ENCODE data around the gene CAPZB. TPM values are rescaled to one million over a fixed set of nuclear protein-coding genes. Genes with fewer than 3 reads are reported as not detected.
A peak's percentile ranks its signal among the peaks of the same experiment; 100 is the strongest.

Gene CAPZB
- total and polyA plus RNA-seq, 2 experiments from 2014 or later = 229 to 494 TPM

DNA sequence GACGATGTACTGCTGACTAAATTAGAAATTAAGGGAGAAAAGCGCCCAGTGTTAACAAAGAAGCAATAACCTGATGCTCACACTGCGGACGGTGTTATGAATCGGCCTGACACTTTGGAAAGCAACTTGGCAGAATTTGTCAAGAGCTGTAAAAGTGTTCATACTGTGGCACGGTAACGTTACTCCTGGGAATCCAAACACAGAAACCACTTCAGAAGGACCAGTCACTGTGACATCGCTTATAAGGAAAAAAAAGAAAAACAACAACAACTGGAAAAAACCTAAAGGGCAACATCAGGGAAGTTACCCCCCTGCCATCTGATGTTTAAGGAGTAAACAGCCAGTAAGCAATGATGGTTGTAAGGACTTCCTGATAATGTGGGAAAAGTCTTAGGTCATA, 27.7 kb downstream of the CAPZB start:
- Histone ChIP-seq H3K79me2 (ENCODE audit: insufficient read depth) (peaks cover 100% of the 10 kb centered on the region), H3F3A (ENCODE audit: insufficient read depth) (peaks cover 55% of the 10 kb centered on the region), H3K4me2 (ENCODE audit: unreplicated experiment) (no peak overlapping the region), H3K27me3 (replicated peaks; ENCODE audit: insufficient read depth) (no peaks in the 10 kb centered on the region), H2AFZ (no peak overlapping the region), H3K9me3 (ENCODE audit: low read depth) (no peaks in the 10 kb centered on the region), H3K27ac (peak overlapping the region; percentile 69), H3K36me3 (ENCODE audit: low read depth) (no peaks in the 10 kb centered on the region), H3K9ac (no peak overlapping the region), H3K9me2 (ENCODE audit: insufficient read depth) (no peaks in the 10 kb centered on the region), H4K20me1 (ENCODE audit: insufficient read depth) (peaks cover 8% of the 10 kb centered on the region; the same call in 1 of the 2 replicates), H3K4me3 (no peak overlapping the region), H3K4me1 (ENCODE audit: insufficient read depth) (peaks cover 74% of the 10 kb centered on the region)
- no peak for TF ChIP-seq EZH2 (IDR thresholded peaks at IDR 0.05; ENCODE audit: insufficient read depth, poor library complexity, severe bottlenecking)
- no peak for DNase-seq
- 65 to 69% methylated on average over 8 of the region's 8 CpGs for WGBS, 2 experiments (ENCODE audit: low coverage in 1 of 2, low lambda C conversion rate in 2 of 2, missing lambda C conversion rate in 2 of 2)
- in situ Hi-C loops (cut with MboI) = no loop called here

- no peak for TF ChIP-seq EZH2 (IDR thresholded peaks at IDR 0.05; ENCODE audit: insufficient read depth, poor library complexity, severe bottlenecking)
- no peak for TF ChIP-seq EZH2phosphoT487 (IDR thresholded peaks at IDR 0.05; ENCODE audit: insufficient read depth, low read depth)
- Histone ChIP-seq H3K27ac (peak overlapping the region; percentile 69), H3F3A (ENCODE audit: insufficient read depth) (peaks cover 55% of the 10 kb centered on the region), H2AFZ (no peak overlapping the region), H4K20me1 (ENCODE audit: insufficient read depth) (peaks cover 7% of the 10 kb centered on the region; the same call in 1 of the 2 replicates), H3K9ac (no peak overlapping the region), H3K4me1 (ENCODE audit: insufficient read depth) (peaks cover 78% of the 10 kb centered on the region), H3K9me2 (ENCODE audit: insufficient read depth) (no peaks in the 10 kb centered on the region), H3K36me3 (ENCODE audit: low read depth) (no peaks in the 10 kb centered on the region), H3K4me3 (no peak overlapping the region), H3K27me3 (replicated peaks; ENCODE audit: insufficient read depth) (no peaks in the 10 kb centered on the region), H3K79me2 (ENCODE audit: insufficient read depth) (peaks cover 97% of the 10 kb centered on the region), H3K4me2 (ENCODE audit: unreplicated experiment) (no peak overlapping the region), H3K9me3 (ENCODE audit: low read depth) (no peaks in the 10 kb centered on the region)
- no peak for DNase-seq
- in situ Hi-C loops (cut with MboI) = no loop called here
- 85 to 89% methylated on average over 9 of the region's 9 CpGs for WGBS, 2 experiments (ENCODE audit: low coverage in 1 of 2, low lambda C conversion rate in 2 of 2, missing lambda C conversion rate in 2 of 2)
Measured at GRCh38 chr1:19456968-19457441, 28.3 kb downstream of the CAPZB start.

DNA sequence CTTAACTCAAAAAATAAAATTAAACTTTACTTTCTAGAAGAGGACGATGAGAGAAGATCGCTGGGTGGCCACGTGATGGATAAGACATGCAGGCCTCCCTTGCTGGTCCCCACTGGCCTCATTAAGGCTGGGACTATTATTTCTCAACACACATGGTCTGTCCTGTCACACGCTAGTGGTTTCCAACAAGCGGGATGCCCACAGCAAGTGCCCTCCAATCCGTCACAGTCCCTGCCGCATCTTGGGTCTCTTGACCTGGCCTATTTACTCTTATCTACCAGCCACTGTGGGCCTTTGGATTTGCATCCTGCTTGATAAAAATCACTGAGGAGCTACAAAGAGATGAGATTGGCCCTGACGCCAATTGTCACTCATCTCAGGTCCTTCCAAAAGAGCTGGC, 30.0 kb downstream of the CAPZB start:
- H3F3A ChIP-seq (ENCODE audit: insufficient read depth) = peaks cover 71% of the 10 kb centered on the region
- no peaks in the 10 kb centered on the region; the same call in 1 of the 2 replicates for H4K20me1 ChIP-seq (ENCODE audit: insufficient read depth)
- H3K4me1 ChIP-seq (ENCODE audit: insufficient read depth) = peaks cover 89% of the 10 kb centered on the region
- no peaks in the 10 kb centered on the region for H3K9me3 ChIP-seq (ENCODE audit: low read depth)
- in situ Hi-C loops (cut with MboI) = no loop called here
- DNase-seq = no peak
- TF ChIP-seq EZH2phosphoT487 (IDR thresholded peaks at IDR 0.05; ENCODE audit: insufficient read depth, low read depth) (no peak), EZH2 (IDR thresholded peaks at IDR 0.05; ENCODE audit: insufficient read depth, poor library complexity, severe bottlenecking) (no peak)
- H3K4me3 ChIP-seq = no peak overlapping the region
- H3K27ac ChIP-seq = peak overlapping the region; percentile 95; the same call in 1 of the 2 replicates
- H2AFZ ChIP-seq = no peak overlapping the region
- peak overlapping the region; percentile 18 for H3K4me2 ChIP-seq (ENCODE audit: unreplicated experiment)
- H3K27me3 ChIP-seq (replicated peaks; ENCODE audit: insufficient read depth) = no peaks in the 10 kb centered on the region
- 86 to 90% methylated on average over 8 of the region's 8 CpGs for WGBS, 2 experiments (ENCODE audit: low coverage in 1 of 2, low lambda C conversion rate in 2 of 2, missing lambda C conversion rate in 2 of 2)
- no peaks in the 10 kb centered on the region for H3K9me2 ChIP-seq (ENCODE audit: insufficient read depth)
- H3K9ac ChIP-seq = 0 out of 2 replicates have a peak overlapping the region, but pooled peaks have one; percentile 47
- peaks cover 84% of the 10 kb centered on the region for H3K79me2 ChIP-seq (ENCODE audit: insufficient read depth)
- H3K36me3 ChIP-seq (ENCODE audit: low read depth) = no peaks in the 10 kb centered on the region

- Histone ChIP-seq H3K4me3 (0 out of 2 replicates have a peak overlapping the region, but pooled peaks have one; percentile 7), H3F3A (ENCODE audit: insufficient read depth) (peaks cover 79% of the 10 kb centered on the region), H3K9me3 (ENCODE audit: low read depth) (no peaks in the 10 kb centered on the region), H3K36me3 (ENCODE audit: low read depth) (no peaks in the 10 kb centered on the region), H3K9me2 (ENCODE audit: insufficient read depth) (no peaks in the 10 kb centered on the region), H3K9ac (peak overlapping the region; percentile 47), H3K27ac (peak overlapping the region; percentile 95), H3K4me1 (ENCODE audit: insufficient read depth) (peaks cover 91% of the 10 kb centered on the region), H2AFZ (no peak overlapping the region), H3K79me2 (ENCODE audit: insufficient read depth) (peaks cover 84% of the 10 kb centered on the region), H4K20me1 (ENCODE audit: insufficient read depth) (no peaks in the 10 kb centered on the region; the same call in 1 of the 2 replicates), H3K4me2 (ENCODE audit: unreplicated experiment) (peak overlapping the region; percentile 67), H3K27me3 (replicated peaks; ENCODE audit: insufficient read depth) (no peaks in the 10 kb centered on the region)
- WGBS, 2 experiments (ENCODE audit: low coverage in 1 of 2, low lambda C conversion rate in 2 of 2, missing lambda C conversion rate in 2 of 2) = 22 to 24% methylated on average over 11 of the region's 11 CpGs
- in situ Hi-C loops (cut with MboI) = no loop called here
- no peak for TF ChIP-seq EZH2phosphoT487 (IDR thresholded peaks at IDR 0.05; ENCODE audit: insufficient read depth, low read depth)
- no peak for TF ChIP-seq EZH2 (IDR thresholded peaks at IDR 0.05; ENCODE audit: insufficient read depth, poor library complexity, severe bottlenecking)
- peak; percentile 72 for DNase-seq
Measured at GRCh38 chr1:19454265-19455146, 30.8 kb downstream of the CAPZB start.
